ENCODE measurements around the gene PDXK.

The PDXK gene

DNA sequence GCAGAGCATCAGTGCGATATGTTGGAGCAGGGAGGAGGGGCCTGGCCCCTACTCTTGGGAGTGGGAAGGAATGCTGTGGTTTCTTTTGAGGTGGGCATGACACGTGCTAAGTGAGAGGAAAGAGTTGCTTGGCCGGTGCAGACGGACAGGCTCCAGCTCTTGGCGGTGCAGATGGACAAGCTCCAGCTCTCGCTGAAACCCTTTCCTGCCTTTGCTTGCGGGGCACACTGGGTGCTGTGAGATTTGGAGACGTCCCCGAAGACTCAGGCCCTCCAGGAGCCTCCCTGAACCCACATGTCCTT lies 15.9 kb downstream of the PDXK start:
- TF ChIP-seq RARB (CRISPR knock-in tag; IDR thresholded peaks at IDR 0.05) (no peak), ZFP30 (CRISPR knock-in tag; IDR thresholded peaks at IDR 0.05) (no peak), TCF4 (CRISPR knock-in tag; IDR thresholded peaks at IDR 0.05; ENCODE audit: borderline replicate concordance) (no peak), ARNTL (CRISPR knock-in tag; IDR thresholded peaks at IDR 0.05; ENCODE audit: borderline replicate concordance, low read depth) (no peak), ZC3H10 (CRISPR knock-in tag; IDR thresholded peaks at IDR 0.05) (no peak), TOX (CRISPR knock-in tag; IDR thresholded peaks at IDR 0.05; ENCODE audit: borderline replicate concordance) (no peak), OSR1 (CRISPR knock-in tag; IDR thresholded peaks at IDR 0.05) (no peak), GLIS3 (CRISPR knock-in tag; IDR thresholded peaks at IDR 0.05) (no peak), CSDC2 (CRISPR knock-in tag; IDR thresholded peaks at IDR 0.05) (no peak)
- TF ChIP-seq, protein P1, sequence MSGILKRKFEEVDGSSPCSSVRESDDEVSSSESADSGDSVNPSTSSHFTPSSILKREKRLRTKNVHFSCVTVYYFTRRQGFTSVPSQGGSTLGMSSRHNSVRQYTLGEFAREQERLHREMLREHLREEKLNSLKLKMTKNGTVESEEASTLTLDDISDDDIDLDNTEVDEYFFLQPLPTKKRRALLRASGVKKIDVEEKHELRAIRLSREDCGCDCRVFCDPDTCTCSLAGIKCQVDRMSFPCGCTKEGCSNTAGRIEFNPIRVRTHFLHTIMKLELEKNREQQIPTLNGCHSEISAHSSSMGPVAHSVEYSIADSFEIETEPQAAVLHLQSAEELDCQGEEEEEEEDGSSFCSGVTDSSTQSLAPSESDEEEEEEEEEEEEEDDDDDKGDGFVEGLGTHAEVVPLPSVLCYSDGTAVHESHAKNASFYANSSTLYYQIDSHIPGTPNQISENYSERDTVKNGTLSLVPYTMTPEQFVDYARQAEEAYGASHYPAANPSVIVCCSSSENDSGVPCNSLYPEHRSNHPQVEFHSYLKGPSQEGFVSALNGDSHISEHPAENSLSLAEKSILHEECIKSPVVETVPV (CRISPR knock-in tag; IDR thresholded peaks at IDR 0.05) = no peak
- ATAC-seq = peak; percentile 30; the same call in 2 of the 3 replicates

GRCh38 chr21:43735236-43736091 lies 16.5 kb downstream of the PDXK start:
- TF ChIP-seq ZNF8 (CRISPR knock-in tag; IDR thresholded peaks at IDR 0.05) (no peak), ZNF70 (CRISPR knock-in tag; IDR thresholded peaks at IDR 0.05) (no peak), BACH2 (CRISPR knock-in tag; IDR thresholded peaks at IDR 0.05; ENCODE audit: borderline replicate concordance) (no peak), ZNF565 (CRISPR knock-in tag; conservative IDR thresholded peaks at IDR 0.05; ENCODE audit: low read depth) (no peak), GLIS3 (CRISPR knock-in tag; IDR thresholded peaks at IDR 0.05) (no peak), ISL1 (CRISPR knock-in tag; IDR thresholded peaks at IDR 0.05) (no peak), ARNTL (CRISPR knock-in tag; IDR thresholded peaks at IDR 0.05; ENCODE audit: borderline replicate concordance, low read depth) (no peak)
- no peak for ATAC-seq

- TF ChIP-seq ESRRG (CRISPR knock-in tag; IDR thresholded peaks at IDR 0.05) = no peak
- TF ChIP-seq, protein P2, sequence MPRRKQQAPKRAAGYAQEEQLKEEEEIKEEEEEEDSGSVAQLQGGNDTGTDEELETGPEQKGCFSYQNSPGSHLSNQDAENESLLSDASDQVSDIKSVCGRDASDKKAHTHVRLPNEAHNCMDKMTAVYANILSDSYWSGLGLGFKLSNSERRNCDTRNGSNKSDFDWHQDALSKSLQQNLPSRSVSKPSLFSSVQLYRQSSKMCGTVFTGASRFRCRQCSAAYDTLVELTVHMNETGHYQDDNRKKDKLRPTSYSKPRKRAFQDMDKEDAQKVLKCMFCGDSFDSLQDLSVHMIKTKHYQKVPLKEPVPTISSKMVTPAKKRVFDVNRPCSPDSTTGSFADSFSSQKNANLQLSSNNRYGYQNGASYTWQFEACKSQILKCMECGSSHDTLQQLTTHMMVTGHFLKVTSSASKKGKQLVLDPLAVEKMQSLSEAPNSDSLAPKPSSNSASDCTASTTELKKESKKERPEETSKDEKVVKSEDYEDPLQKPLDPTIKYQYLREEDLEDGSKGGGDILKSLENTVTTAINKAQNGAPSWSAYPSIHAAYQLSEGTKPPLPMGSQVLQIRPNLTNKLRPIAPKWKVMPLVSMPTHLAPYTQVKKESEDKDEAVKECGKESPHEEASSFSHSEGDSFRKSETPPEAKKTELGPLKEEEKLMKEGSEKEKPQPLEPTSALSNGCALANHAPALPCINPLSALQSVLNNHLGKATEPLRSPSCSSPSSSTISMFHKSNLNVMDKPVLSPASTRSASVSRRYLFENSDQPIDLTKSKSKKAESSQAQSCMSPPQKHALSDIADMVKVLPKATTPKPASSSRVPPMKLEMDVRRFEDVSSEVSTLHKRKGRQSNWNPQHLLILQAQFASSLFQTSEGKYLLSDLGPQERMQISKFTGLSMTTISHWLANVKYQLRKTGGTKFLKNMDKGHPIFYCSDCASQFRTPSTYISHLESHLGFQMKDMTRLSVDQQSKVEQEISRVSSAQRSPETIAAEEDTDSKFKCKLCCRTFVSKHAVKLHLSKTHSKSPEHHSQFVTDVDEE (CRISPR knock-in tag; IDR thresholded peaks at IDR 0.05) = no peak
- ATAC-seq = no peak
Observed at GRCh38 chr21:43736224-43736883, 17.4 kb downstream of the PDXK start.

- no peak for ATAC-seq
- TF ChIP-seq, protein P1 (CRISPR knock-in tag; IDR thresholded peaks at IDR 0.05) = no peak
- TF ChIP-seq GLIS3 (CRISPR knock-in tag; IDR thresholded peaks at IDR 0.05) (no peak), ZC3H10 (CRISPR knock-in tag; IDR thresholded peaks at IDR 0.05) (no peak), ISL1 (CRISPR knock-in tag; IDR thresholded peaks at IDR 0.05) (no peak), RARB (CRISPR knock-in tag; IDR thresholded peaks at IDR 0.05) (no peak), TCF4 (CRISPR knock-in tag; IDR thresholded peaks at IDR 0.05; ENCODE audit: borderline replicate concordance) (no peak), ZNF565 (CRISPR knock-in tag; conservative IDR thresholded peaks at IDR 0.05; ENCODE audit: low read depth) (no peak), ZNF70 (CRISPR knock-in tag; IDR thresholded peaks at IDR 0.05) (no peak), OSR1 (CRISPR knock-in tag; IDR thresholded peaks at IDR 0.05) (no peak), ZFP30 (CRISPR knock-in tag; IDR thresholded peaks at IDR 0.05) (no peak), TOX (CRISPR knock-in tag; IDR thresholded peaks at IDR 0.05; ENCODE audit: borderline replicate concordance) (no peak), ARNTL (CRISPR knock-in tag; IDR thresholded peaks at IDR 0.05; ENCODE audit: borderline replicate concordance, low read depth) (no peak), ESRRG (CRISPR knock-in tag; IDR thresholded peaks at IDR 0.05) (no peak), ZFP3 (CRISPR knock-in tag; IDR thresholded peaks at IDR 0.05) (no peak)
- TF ChIP-seq, protein P2 (CRISPR knock-in tag; IDR thresholded peaks at IDR 0.05) = no peak
- TF ChIP-seq, protein P3, sequence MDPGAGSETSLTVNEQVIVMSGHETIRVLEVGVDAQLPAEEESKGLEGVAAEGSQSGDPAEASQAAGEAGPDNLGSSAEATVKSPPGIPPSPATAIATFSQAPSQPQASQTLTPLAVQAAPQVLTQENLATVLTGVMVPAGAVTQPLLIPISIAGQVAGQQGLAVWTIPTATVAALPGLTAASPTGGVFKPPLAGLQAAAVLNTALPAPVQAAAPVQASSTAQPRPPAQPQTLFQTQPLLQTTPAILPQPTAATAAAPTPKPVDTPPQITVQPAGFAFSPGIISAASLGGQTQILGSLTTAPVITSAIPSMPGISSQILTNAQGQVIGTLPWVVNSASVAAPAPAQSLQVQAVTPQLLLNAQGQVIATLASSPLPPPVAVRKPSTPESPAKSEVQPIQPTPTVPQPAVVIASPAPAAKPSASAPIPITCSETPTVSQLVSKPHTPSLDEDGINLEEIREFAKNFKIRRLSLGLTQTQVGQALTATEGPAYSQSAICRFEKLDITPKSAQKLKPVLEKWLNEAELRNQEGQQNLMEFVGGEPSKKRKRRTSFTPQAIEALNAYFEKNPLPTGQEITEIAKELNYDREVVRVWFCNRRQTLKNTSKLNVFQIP (CRISPR knock-in tag; IDR thresholded peaks at IDR 0.05; ENCODE audit: borderline replicate concordance, low read depth) = no peak
- TF ChIP-seq, protein P4, sequence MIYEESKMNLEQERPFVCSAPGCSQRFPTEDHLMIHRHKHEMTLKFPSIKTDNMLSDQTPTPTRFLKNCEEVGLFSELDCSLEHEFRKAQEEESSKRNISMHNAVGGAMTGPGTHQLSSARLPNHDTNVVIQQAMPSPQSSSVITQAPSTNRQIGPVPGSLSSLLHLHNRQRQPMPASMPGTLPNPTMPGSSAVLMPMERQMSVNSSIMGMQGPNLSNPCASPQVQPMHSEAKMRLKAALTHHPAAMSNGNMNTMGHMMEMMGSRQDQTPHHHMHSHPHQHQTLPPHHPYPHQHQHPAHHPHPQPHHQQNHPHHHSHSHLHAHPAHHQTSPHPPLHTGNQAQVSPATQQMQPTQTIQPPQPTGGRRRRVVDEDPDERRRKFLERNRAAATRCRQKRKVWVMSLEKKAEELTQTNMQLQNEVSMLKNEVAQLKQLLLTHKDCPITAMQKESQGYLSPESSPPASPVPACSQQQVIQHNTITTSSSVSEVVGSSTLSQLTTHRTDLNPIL (CRISPR knock-in tag; IDR thresholded peaks at IDR 0.05; ENCODE audit: low read depth) = no peak
Observed at GRCh38 chr21:43737158-43737950, 18.4 kb downstream of the PDXK start.

Data from SK-N-SH treated with all-trans-retinoic acid at 6 μM for 48 hours (cell line).